ENCODE data around the gene TRPT1. TPM values are rescaled to one million over a fixed set of nuclear protein-coding genes. Genes with fewer than 3 reads are reported as not detected.
A peak's percentile ranks its signal among the peaks of the same experiment; 100 is the strongest.

Gene TRPT1
- total RNA-seq, 1 donor from 2014 or later, result 27.8 TPM

- H3K9me3 ChIP-seq, result no peaks in the 10 kb centered on the region
- H3K27ac ChIP-seq, result peak overlapping the region; percentile 77
- DNase-seq (no peak), ATAC-seq (no peak)
- TF ChIP-seq CTCF (IDR thresholded peaks at IDR 0.05), result no peak
- H3K36me3 ChIP-seq, result peaks cover 25% of the 10 kb centered on the region
- peak overlapping the region; percentile 91 for H3K4me3 ChIP-seq
- no peaks in the 10 kb centered on the region for H3K27me3 ChIP-seq (ENCODE audit: low read depth)
- peaks cover 33% of the 10 kb centered on the region for H3K4me1 ChIP-seq
- intact Hi-C loops (cut with DNase I), result no loop called here
Measured at GRCh38 chr11:64251753-64252002, 25.7 kb upstream of the TRPT1 start.

DNA sequence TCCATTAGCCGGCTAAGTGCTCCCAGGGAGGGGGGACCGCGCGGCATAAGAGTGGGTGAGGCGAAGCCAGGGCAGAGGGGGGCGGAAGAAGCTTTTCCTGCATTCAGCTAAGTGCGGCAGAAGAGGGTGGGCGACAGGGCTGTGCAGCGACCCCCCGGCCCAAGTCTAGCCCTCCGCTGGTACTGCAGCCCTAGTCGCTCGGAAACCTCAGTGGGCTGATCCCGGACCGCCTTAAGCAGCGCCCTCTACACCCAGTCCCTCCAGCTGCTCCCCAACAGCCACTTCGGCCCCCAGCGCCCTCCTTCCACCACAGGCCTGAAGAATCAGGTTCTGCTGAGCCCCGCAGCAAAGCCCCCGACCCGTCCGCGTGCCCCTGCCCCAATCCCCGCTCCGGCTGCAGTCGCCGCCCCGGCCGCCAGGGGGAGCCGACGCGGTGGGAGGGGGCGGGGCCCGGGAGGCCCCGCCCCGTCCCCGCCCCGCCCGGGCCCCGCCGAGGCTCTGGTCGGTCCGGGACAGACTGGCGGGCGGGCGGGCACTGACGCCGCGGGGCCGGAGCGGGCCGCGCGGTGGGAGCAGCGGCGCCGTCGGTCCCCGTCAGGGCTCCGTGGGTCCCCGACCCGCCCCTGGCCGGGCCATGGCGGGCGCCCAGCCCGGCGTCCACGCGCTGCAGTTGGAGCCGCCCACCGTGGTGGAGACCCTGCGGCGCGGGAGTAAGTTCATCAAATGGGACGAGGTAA lies 25.2 kb upstream of the TRPT1 start, which contains the start of gene PLCB3:
Gene PLCB3 (plus strand): TSS at position 515 of the 737 bp plus-strand sequence. CDS start 120 bp downstream, at position 635.
- Histone ChIP-seq H3K27me3 (ENCODE audit: low read depth) (no peaks in the 10 kb centered on the region), H3K4me3 (peak within 1 kb of the TSS; percentile 91), H3K36me3 (peaks cover 20% of the 10 kb centered on the region), H3K9me3 (no peaks in the 10 kb centered on the region), H3K27ac (peak within 1 kb of the TSS; percentile 77), H3K4me1 (peaks cover 33% of the 10 kb centered on the region)
- ATAC-seq, result peak; percentile 78 to 79
- peak; percentile 73 for TF ChIP-seq CTCF (IDR thresholded peaks at IDR 0.05)
- intact Hi-C loops (cut with DNase I), result no loop called here
- peak; percentile 69 for DNase-seq

GRCh38 chr11:64250415-64251015 lies 24.5 kb upstream of the TRPT1 start:
- Histone ChIP-seq H3K4me1 (peaks cover 39% of the 10 kb centered on the region), H3K27me3 (ENCODE audit: low read depth) (no peaks in the 10 kb centered on the region), H3K4me3 (peak overlapping the region; percentile 91), H3K9me3 (no peaks in the 10 kb centered on the region), H3K36me3 (peaks cover 13% of the 10 kb centered on the region), H3K27ac (no peak overlapping the region)
- DNase-seq (no peak), ATAC-seq (no peak)
- intact Hi-C loops (cut with DNase I), result no loop called here
- no peak for TF ChIP-seq CTCF (IDR thresholded peaks at IDR 0.05)

- ATAC-seq, result no peak
- Histone ChIP-seq H3K4me3 (no peak overlapping the region), H3K27me3 (ENCODE audit: low read depth) (no peaks in the 10 kb centered on the region), H3K4me1 (peaks cover 46% of the 10 kb centered on the region), H3K27ac (no peak overlapping the region), H3K9me3 (no peaks in the 10 kb centered on the region), H3K36me3 (peaks cover 6% of the 10 kb centered on the region)
- DNase-seq, result no peak
- TF ChIP-seq CTCF (IDR thresholded peaks at IDR 0.05), result no peak
- intact Hi-C loops (cut with DNase I), result no loop called here
Measured at GRCh38 chr11:64249563-64250414, 23.8 kb upstream of the TRPT1 start.

DNA sequence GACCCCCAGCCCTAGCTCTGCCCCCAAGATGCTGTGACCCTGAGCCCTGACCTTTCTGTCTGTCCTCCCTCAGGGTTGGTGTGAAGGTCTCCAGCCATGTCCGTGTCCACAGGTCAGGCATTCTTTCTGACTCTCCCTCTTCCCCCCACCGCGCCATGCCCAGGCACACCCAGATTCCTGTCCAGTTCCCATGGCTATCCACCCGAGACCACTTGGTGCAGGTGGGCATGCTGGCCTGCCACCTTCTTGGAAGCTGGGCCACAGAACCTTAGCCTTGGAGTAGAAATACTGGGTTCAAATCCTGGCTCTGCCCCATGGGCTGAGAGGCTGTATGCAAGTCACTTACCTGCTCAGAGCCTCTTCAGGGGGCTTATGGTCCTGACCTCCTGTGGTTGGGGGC lies 23.1 kb upstream of the TRPT1 start:
- Histone ChIP-seq H3K4me3 (no peak overlapping the region), H3K36me3 (peaks cover 3% of the 10 kb centered on the region), H3K27me3 (ENCODE audit: low read depth) (no peaks in the 10 kb centered on the region), H3K27ac (no peak overlapping the region), H3K4me1 (peaks cover 48% of the 10 kb centered on the region), H3K9me3 (no peaks in the 10 kb centered on the region)
- intact Hi-C loops (cut with DNase I), result no loop called here
- DNase-seq (no peak), ATAC-seq (no peak)
- no peak for TF ChIP-seq CTCF (IDR thresholded peaks at IDR 0.05)

Measured in lower lobe of right lung (tissue), 2 donors.